ENCODE data around the gene GAK.
"Not testable (repeated sequence)": the region's sequence is repeated elsewhere in the genome, so short reads cannot be mapped to it uniquely, and the experiment has no call there.

Gene GAK

DNA sequence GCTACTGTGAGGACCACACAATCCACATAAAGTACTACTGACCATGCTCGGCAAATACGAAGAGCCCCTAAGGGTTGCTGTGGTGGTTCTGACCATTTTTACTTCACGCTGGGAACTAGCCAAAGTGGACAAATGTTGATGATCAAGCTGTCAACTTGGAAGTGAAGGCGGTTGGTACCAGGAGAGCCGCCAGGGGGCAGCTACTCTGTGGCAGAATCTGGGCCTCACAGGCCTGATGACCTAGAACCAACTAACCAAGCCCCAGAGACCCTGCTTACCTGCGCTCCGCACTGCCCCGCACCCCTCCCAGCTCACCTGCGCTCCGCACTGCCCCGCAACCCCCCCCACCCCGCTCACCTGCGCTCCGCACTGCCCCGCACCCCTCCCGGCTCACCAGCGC is 5.6 kb downstream of the GAK start:
- no peak for DNase-seq (ENCODE audit: low read depth in 2 of 2)

DNA sequence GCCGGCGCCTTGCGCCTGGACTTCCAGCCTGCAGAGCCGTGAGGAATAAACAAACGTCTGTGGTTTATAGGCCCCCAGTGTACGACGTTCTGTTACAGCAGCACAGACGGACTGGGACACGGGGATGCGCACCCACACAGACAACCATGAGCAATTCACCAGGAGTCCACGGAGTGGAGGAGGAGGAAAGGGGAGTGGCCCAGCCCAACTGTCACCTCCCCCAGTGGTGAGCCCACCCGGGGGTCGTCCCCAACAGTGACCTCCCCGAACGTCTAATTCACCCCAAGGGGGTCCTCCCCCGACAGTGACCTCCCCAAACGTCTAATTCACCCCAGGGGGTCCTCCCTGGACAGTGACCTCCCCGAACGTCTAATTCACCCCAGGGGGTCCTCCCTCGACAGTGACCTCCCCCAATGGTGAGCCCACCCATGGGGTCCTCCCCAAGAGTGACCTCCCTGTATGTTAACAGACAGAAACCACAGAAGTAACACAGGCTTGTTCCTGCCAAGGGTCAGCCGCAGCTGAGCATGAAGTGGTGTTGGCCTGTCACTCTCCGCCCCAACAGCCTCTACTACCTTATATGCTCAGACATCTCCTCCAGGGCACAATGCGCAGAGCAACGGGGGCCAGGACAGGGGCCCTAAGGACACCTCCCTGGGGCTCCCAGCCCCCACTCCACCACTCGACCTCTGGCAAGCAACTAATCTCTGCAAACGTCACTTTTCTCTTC is 6.2 kb downstream of the GAK start:
- no peak for DNase-seq (ENCODE audit: low read depth in 2 of 2)

DNA sequence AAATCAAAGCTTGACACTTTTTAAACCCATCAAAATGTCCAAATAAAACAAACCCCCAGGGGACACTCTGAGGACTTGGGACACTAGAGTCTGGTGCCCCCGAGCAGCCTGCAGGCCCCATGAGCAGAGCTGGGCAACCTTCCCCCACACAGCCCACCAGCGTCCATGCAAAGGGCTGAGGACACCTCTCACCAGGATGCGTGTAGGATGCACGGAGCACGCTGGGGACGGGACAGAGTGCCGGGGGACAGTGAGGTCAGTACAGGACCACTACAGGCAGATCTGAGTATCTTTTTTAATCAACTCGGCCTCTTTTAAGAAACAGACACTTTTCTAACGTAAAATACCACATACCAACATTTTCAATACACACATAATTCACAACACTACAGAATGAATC is 6.9 kb downstream of the GAK start:
- DNase-seq (ENCODE audit: low read depth in 2 of 2) = no peak

DNA sequence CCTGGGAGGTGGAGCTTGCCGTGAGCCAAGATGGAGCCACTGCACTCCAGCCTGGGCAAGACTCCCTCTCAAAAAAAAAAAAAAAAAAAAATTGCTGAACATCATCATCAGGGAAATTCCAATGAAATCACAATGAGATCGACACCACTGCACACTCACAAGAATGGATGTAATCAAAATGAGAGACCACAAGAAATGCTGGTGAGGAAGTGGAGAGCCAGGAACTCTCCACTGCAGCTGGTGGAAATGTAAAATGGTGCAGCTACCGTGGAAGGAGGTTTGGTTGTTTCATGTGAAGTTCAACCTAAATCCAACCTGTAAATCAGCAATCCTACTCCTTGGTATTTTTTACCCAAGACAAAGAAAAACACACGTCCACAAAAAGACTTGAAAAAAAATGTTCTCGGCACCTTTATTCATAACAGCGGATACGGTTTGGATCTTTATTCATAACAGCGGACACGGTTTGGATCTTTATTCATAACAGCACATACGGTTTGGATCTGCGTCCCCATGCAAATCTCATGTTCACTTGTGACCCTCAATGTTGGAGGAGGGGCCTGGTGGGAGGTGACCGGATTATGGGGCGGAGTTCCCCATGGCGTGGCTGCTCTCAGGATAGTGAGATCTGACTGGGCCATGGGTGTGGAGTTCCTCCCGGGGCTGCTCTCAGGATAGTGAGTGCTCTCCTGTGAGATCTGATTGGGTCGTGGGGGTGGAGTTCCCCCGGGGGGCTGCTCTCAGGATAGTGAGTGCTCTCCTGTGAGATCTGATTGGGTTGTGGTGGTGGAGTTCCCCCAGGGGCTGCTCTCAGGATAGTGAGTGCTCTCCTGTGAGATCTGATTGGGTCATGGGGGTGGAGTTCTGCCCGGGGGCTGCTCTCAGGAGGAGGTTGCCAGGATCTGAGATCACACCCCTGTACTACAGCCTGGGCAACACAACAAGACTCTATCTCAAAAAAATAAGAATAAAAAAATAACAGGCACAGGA is 7.7 kb downstream of the GAK start:
- no peak for DNase-seq (ENCODE audit: low read depth in 2 of 2)

DNA sequence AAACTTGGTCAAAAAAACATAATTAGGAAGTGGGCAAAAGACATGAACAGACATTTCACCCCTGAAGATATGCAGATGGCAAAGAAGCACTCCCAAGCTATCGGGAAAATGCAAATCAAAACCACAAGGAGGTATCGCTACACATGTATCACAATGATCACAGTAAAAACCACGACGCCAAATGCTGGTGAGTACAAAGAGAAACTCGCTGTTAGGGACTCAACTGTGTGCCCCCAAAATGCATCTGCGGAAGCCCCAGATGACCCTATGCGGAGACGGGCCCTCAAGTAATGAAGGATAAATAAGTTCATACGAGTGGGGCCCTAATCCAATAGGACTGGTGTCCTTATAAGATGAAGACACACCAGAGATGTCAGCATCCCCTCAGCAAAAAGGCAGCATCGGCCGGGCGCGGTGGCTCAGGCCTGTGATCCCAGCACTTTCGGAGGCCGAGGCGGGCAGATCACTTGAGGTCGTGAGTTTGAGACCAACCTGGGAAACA is 10.2 kb downstream of the GAK start:
- no peak for DNase-seq (ENCODE audit: low read depth in 2 of 2)

DNA sequence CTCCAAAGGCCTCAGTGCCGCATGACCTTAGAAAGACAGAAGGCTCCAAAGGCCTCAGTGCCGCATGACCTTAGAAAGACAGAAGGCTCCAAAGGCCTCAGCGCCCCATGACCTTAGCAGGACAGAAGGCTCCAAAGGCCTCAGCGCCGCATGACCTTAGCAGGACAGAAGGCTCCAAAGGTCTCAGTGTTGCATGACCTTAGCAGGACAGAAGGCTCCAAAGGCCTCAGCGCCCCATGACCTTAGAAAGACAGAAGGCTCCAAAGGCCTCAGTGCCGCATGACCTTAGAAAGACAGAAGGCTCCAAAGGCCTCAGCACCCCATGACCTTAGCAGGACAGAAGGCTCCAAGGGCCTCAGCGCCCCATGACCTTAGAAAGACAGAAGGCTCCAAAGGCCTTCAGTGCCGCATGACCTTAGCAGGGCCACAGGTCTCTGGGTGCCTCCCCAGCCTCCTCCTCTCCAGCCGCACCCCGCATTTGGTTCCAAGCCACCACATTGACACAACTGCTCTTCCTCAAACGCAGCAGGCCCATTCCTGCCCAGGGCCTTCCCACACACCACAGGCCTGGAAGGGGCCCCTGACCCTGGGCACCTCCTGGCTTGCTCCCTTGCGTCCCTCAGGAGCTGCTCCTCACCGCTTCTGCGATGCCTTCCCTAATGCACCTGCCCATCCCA is 13.0 kb downstream of the GAK start:
- not testable (repeated sequence) for DNase-seq (ENCODE audit: low read depth in 2 of 2)

DNA sequence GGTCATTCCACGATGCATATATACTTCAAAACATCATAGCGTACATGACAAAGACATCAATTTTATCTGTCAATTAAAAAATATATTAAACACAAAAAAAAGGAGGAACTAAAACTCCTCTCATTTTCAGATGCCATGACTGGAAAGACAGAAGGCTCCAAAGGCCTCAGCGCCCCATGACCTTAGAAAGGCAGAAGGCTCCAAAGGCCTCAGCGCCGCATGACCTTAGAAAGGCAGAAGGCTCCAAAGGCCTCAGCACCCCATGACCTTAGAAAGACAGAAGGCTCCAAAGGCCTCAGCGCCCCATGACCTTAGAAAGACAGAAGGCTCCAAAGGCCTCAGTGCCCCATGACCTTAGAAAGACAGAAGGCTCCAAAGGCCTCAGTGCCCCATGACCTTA is 13.5 kb downstream of the GAK start:
- not testable (repeated sequence) for DNase-seq (ENCODE audit: low read depth in 2 of 2)

DNA sequence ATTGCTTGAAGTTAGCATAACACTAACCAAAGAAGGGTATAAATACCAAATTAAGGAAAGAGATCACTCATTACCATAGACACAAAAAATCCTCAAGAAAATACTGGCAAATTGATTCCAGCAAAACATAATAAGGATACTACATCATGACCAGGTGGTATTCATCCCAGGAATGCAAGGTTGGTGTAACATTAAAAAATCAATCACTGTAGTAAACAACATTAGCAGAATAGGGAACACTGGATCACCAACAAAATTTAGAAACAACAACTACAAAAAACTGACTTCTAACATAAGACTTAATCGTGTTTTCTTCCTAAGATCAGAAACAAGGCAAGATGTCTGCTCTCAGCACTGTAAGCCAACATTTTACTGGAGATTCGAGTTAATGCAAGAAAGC is 14.1 kb downstream of the GAK start:
- no peak for DNase-seq (ENCODE audit: low read depth in 2 of 2)

DNA sequence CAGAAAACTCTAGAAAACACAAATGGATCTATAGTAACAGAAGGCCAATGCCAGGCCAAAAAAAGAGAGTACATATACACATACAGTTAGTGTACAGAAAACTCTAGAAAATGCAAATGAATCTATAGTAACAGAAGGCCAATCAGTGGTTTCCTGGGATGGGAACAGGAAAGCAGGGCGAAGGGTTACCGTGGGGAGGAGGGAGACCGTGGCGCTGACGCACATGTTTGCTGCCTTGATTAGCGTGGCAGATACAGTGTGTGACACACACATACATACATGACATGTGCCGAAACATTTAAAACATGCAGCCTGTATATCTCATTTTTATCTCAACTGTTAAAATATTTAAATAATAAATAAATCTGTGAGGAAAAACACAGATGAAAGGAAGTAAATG is 14.7 kb downstream of the GAK start:
- DNase-seq (ENCODE audit: low read depth in 2 of 2) = no peak

DNA sequence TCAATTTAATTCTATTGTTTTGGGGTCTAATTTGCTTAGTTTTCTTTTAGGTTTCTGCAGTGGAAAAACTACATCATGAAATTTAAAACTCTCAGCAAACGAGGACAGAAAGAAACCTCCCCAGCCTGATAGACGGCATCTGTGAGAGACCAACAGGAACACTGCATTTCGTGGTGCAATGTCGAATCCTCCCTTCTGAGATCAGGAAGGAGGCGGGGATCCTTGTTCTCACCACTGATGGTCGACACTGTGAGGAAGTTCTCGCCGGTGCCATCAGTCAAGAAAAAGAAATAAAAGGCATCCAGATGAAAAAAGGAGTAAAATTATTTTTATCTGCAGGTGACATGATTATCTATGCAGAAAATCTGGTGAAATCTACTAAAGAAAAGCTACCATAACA is 16.5 kb downstream of the GAK start:
- no peak for DNase-seq (ENCODE audit: low read depth in 2 of 2)

DNA sequence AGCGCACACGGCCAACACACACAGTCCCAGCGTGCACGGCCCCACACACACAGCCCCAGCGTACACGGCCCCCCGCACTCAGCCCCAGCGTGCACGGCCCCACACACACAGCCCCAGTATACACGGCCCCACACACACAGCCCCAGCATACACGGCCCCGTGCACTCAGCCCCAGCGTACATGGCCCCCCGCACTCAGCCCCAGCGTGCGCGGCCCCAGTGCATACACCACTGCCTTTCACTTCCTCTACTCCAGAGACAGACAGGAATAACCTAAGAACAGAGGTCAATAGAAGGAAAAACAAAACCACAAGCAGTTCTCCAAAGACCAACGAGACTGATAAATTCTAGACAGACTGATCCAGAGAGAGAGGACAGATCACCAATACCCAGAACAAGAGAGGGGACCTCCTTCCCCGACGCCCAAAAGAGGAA is 17.1 kb downstream of the GAK start:
- DNase-seq (ENCODE audit: low read depth in 2 of 2) = no peak

DNA sequence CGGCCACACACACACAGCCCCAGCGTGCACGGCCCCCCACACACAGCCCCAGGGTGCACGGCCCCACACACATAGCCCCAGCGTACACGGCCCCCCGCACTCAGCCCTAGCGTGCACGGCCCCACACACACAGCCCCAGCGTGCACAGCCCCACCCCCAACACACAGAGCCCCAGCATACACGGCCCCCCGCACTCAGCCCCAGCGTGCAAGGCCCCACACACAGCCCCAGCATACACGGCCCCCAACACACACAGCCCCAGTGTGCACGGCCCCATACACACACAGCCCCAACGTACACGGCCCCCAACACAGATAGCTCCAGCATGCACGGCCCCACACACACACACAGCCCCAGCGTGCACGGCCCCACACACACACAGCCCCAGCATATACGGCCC is 17.6 kb downstream of the GAK start:
- DNase-seq (ENCODE audit: low read depth in 2 of 2) = no peak

DNA sequence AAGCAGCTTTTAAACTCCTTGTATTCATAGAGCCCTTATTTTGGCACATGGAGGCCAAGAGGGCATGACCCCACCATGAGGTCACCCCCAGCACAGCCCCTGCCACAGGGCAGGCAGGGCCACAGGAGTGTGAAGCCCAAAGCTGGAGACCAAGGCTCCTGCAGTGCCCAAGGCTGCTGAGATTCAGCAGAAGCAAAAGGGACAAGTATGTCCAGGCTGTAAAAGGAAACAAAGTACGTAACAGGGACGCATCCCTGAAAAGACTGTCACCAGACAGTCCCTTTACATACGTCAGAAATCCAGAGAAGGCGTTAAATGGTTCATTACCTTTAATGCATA is 18.9 kb downstream of the GAK start:
- no peak for DNase-seq (ENCODE audit: low read depth in 2 of 2)

DNA sequence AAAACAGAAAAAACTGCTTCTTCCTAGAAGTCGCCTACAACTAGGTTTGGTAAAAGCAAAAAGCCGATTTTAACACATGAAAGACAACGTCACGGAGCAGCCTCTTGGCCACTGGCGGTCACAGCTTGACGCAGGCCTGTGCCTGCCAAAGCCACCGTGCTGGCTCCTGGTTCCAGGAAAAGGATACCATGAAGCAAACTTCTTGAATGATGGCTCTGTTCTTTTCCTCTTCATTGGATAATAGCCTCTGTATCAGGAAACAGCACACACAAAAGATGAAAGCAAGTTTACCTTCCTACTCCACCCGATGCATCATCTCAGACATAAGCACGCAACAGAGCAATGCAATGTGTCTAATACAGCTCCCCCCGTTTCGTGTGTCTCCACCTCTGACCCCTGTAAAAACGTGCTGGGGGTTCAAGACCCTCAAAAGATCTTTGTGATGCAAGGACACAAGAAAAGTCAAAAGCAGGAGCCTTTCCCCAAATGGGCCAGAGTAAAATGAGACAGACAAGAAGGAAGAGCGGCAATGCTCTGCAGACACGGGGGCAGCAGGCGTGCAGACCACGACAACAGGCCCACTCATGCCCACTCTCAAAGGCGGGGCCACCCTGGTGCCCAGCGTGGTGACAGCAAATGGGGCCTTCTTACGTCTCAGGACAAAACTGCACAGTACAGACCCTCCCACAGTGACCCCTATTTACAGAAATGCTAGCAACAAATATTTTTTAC is 19.4 kb downstream of the GAK start:
- no peak for DNase-seq (ENCODE audit: low read depth in 2 of 2)

DNA sequence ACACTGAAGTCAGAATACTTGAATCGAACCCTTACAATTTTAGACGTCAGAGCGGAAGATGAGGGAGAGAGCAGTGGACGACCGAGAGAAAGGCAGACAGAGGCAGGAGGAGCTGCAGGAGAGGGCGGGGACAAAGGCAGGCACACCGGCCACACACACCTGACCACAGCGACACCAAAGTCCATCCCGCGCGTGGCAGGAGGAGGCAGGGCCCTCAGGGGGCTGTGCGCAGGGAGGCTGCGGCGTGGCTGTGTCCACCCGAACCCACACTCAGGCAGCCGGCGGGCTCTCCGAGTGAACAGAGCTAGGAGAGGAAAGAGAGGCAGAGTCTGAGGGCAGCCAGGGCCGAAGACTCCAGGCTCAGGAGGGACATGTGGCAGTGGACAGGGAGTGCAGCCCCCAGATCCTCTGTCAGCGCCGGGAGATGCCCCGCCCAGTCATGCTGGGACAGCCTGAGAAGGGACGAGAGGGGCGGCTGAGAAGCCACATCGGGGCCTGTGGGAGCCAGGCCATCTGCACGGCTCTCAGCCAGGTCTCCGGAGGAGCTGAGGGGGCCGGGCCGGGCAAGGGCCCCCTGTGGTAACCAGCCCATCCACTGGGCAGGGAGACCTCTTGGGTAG is 20.1 kb downstream of the GAK start:
- no peak for DNase-seq (ENCODE audit: low read depth in 2 of 2)

DNA sequence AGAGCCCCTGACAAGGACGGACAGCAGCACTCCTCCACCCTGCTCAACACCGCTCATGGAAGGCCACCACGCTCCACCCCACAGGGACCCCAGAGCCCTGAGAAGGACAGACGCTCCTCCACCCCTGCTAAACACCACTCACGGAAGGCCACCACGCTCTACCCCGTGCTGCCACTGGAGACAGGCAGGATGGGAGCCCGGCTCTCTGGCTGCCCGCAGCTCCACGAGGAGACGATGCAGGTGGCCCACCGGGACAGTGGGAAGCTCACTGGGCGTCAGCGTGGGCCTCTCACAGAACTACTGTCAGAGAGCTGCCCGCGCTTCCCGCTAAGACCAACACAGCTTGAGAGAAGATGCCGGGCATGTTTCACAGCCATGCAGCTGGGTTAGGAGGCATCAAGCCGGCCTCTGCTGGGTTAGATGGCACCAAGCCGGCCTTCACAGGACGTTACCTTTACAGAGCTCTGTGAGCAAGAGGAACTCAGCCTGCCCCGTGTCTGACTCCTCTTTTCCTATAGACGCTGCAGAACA is 20.8 kb downstream of the GAK start:
- DNase-seq (ENCODE audit: low read depth in 2 of 2) = no peak

DNA sequence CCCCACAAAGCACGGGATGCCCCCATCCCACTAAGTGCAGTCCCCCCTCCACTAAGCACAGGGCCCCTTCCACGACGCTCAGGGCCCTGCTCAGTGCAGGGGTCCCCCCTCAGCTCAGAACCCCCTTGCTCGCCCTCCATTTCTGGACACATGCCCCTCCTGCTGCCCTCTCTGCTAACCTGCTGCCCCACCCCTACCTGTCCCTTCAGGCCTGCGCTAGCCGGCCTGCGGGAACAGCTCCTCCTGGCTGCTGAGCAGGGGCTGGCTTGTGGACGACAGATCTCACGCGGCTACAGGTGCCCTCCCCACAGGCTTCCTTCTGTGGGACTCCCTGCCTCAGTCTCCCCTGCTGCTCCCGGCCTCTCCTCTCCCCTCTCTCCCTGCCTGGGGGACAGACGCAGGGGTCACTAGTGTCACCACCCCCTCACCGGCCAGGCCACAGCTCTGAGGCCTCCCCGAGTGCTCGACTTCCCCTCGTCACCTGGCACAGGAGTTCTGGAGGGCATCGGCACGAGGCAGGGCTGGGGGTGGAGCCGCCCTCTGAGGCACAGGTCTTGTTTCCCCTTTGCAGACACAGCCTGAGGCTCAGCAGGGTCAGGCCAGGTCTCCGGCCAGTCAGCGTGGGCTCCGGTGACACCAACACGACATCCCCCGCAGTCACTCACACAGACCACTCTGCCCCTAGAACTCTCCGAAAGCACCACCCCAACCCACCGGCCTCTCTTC is 21.6 kb downstream of the GAK start:
- DNase-seq (ENCODE audit: low read depth in 2 of 2) = no peak

DNA sequence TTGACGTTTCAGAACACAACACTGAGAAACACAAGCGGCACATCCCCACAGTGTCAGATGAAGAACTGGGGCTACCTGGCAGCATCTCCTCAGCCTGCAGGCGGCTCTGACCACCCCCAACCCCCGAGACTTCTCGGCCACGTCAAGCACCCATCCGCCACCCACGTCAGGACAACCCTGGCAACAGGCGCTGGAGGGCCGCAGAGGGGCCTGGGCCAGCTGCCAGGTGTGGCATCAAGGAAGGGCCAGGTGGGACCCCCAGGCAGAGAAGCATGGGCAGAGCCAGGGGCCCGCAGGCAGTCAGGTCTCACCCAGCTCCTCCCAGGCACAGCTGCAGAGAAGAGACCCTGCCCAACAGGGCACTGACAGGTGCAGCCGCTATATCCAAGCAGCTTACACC is 22.3 kb downstream of the GAK start:
- DNase-seq (ENCODE audit: low read depth in 2 of 2) = no peak

DNA sequence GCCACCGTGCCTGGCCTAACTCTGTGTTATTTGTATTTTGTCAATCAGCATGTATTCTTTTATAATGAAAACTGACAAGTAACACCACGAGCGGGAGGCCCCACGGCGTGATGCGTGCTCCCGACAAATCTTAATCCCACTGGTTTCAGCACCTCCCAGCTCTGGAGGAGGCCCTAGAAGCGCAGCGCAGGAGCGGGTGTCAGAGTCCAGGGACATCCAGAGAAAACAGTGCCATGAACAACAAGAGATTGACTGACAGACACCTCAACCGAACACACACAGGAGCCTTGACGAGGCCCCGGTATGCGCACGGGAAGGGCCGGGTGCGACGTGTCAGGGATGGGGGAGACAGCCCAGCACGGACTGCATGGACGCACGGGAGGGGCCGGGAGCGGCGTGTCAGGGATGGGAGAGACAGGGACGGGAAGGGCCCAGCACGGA is 23.0 kb downstream of the GAK start:
- DNase-seq (ENCODE audit: low read depth in 2 of 2) = no peak

All from fibroblast of skin of left biceps (primary cell).